Endothelial cell of umbilical vein (primary cell): ENCODE data around the gene XRN1. TPM values are rescaled to one million over a fixed set of nuclear protein-coding genes. Genes with fewer than 3 reads are reported as not detected.
"Not testable (repeated sequence)": the region's sequence is repeated elsewhere in the genome, so short reads cannot be mapped to it uniquely, and the experiment has no call there.

Experiments used
- BruUV-seq: library from RNA; stranded (reverse); fragments of 400-500 nt; replicated peaks from 2 replicates; lab custom pipeline; 2021; lab: Mats Ljungman, UMichigan
- CTCF ChIA-PET: fragments of 300-600, 350-600 bp; sonication (Branson Sonifier 250); formaldehyde crosslinking; loops from one replicate; lab custom pipeline; 2021; ENCODE audit warnings: antibody characterized with exemption, inconsistent platforms; lab: Charles Lee
- POLR2A ChIA-PET: fragments of 300-600, 350-600 bp; sonication (Branson Sonifier 250); formaldehyde crosslinking; loops from one replicate; lab custom pipeline; 2021; ENCODE audit warnings: antibody characterized with exemption, inconsistent platforms; lab: Charles Lee
- DNase-seq: peaks from one replicate; pipeline ENCODE4 v3.0.0-alpha.2; 2011; ENCODE audit warnings: low read depth, low spot score
- FAIRE-seq: peaks from 2 replicates; lab custom pipeline; 2011; peaks lifted over from hg19 to GRCh38; lab: Jason Lieb, UNC
- H2AFZ ChIP-seq: 2 replicates; pipeline ENCODE4 v1.6.0; 2012; ENCODE audit warnings: low read depth, low read length, control low read depth, inconsistent platforms
- H3K27ac ChIP-seq: 2 replicates; pipeline ENCODE4 v1.5.1; 2011; ENCODE audit warnings: low read depth, mild to moderate bottlenecking, control low read depth, low read length, moderate library complexity; ENCODE audit not compliant: insufficient read depth
- H3K27me3 ChIP-seq, 2 experiments: 2 replicates each; pipeline versions ENCODE4 v1.6.0 to v1.6.1; 2011; ENCODE audit warnings: low read length in 2 of 2, mixed read lengths in 1 of 2; ENCODE audit not compliant: control insufficient read depth in 2 of 2, insufficient read depth in 2 of 2
- H3K36me3 ChIP-seq, 2 experiments: 2 replicates in 1 of 2; 3 replicates in 1 of 2; pipeline ENCODE4 v1.5.1; 2011; ENCODE audit warnings: low read length in 2 of 2, mild to moderate bottlenecking in 1 of 2, moderate library complexity in 1 of 2; ENCODE audit not compliant: control insufficient read depth in 2 of 2, insufficient read depth in 2 of 2; ENCODE audit errors: extremely low read depth in 1 of 2
- H3K4me1 ChIP-seq: 3 replicates; pipeline ENCODE4 v1.5.1; 2011; ENCODE audit warnings: mild to moderate bottlenecking, low read length; ENCODE audit not compliant: control insufficient read depth, insufficient read depth; ENCODE audit errors: extremely low read depth
- H3K4me2 ChIP-seq: 2 replicates; pipeline ENCODE4 v1.6.1; 2011; ENCODE audit warnings: low read length, control low read depth, mixed read lengths; ENCODE audit not compliant: insufficient read depth
- H3K4me3 ChIP-seq, 3 experiments: fragments of 200-600 bp in 1 of 3; sonication (generic), shearing (Covaris generic) in 1 of 3; replicated peaks in 1 of 3; 2 replicates each; pipeline ENCODE4 v1.5.1; 2011 to 2016; ENCODE audit warnings: control low read depth in 3 of 3, low read length in 3 of 3, mild to moderate bottlenecking in 2 of 3, inconsistent platforms in 1 of 3, low read depth in 1 of 3, moderate library complexity in 1 of 3; ENCODE audit not compliant: insufficient read depth in 1 of 3
- H3K79me2 ChIP-seq: 2 replicates; pipeline ENCODE4 v1.6.0; 2012; ENCODE audit warnings: low read length, inconsistent platforms; ENCODE audit not compliant: control insufficient read depth, insufficient read depth
- H3K9ac ChIP-seq: replicated peaks from 2 replicates; pipeline ENCODE3; 2011; ENCODE audit warnings: low read length, control low read depth; ENCODE audit not compliant: insufficient read depth; ENCODE audit errors: extremely low read depth
- H3K9me1 ChIP-seq: replicated peaks from 3 replicates; pipeline ENCODE4 v1.6.0; 2011; ENCODE audit warnings: mild to moderate bottlenecking, low read length; ENCODE audit not compliant: control insufficient read depth, insufficient read depth; ENCODE audit errors: extremely low read depth
- H3K9me3 ChIP-seq: replicated peaks from 2 replicates; pipeline ENCODE4 v1.5.1; 2012; ENCODE audit warnings: low read length, inconsistent platforms; ENCODE audit not compliant: control insufficient read depth, insufficient read depth
- H4K20me1 ChIP-seq: replicated peaks from 2 replicates; pipeline ENCODE3; 2011; ENCODE audit warnings: mild to moderate bottlenecking, low read length; ENCODE audit not compliant: control insufficient read depth, insufficient read depth; ENCODE audit errors: extremely low read depth
- CTCF ChIP-seq, 2 donors: IDR thresholded peaks; 1 replicate in 1 of 2; 2 replicates in 1 of 2; pipeline ENCODE4 v1.5.1; 2011; ENCODE audit warnings: low read length in 2 of 2, mild to moderate bottlenecking in 2 of 2, moderate library complexity in 2 of 2, control low read depth in 1 of 2, inconsistent platforms in 1 of 2, low read depth in 1 of 2; ENCODE audit not compliant: insufficient read depth in 1 of 2; ENCODE audit errors: extremely low read depth in 1 of 2
- EZH2 ChIP-seq: IDR thresholded peaks from 2 replicates; pipeline ENCODE4 v1.6.1; 2012; ENCODE audit warnings: borderline replicate concordance, low read depth, mild to moderate bottlenecking, moderate library complexity, low read length, inconsistent platforms; ENCODE audit not compliant: severe bottlenecking
- FOS ChIP-seq: IDR thresholded peaks from 2 replicates; pipeline ENCODE4 v1.6.1; 2011; ENCODE audit warnings: mild to moderate bottlenecking, low read length, moderate library complexity, borderline replicate concordance; ENCODE audit not compliant: insufficient read depth
- JUN ChIP-seq: IDR thresholded peaks from 2 replicates; pipeline ENCODE4 v1.6.1; 2011; ENCODE audit warnings: borderline replicate concordance, low read depth; ENCODE audit not compliant: insufficient read length, insufficient read depth
- MAX ChIP-seq: IDR thresholded peaks from 2 replicates; pipeline ENCODE4 v1.6.1; 2011; ENCODE audit not compliant: insufficient read depth, insufficient read length
- MYC ChIP-seq: IDR thresholded peaks from one replicate; pipeline ENCODE4 v1.6.1; 2011; ENCODE audit warnings: mild to moderate bottlenecking, low read depth, low read length
- POLR2A ChIP-seq: IDR thresholded peaks from 2 replicates; pipeline ENCODE4 v1.6.1; 2012; ENCODE audit warnings: low read depth, mild to moderate bottlenecking, control low read depth, low read length
- POLR2AphosphoS5 ChIP-seq: IDR thresholded peaks from 2 replicates; pipeline ENCODE4 v1.6.1; 2012; ENCODE audit warnings: low read depth, mild to moderate bottlenecking, control low read depth, low read length, moderate library complexity; ENCODE audit not compliant: insufficient read depth
- dilution Hi-C: fragments of 300-500 bp; cut with MboI; formaldehyde crosslinking; loops from one replicate; pipeline ENCODE4 v1.15.0; 2019; ENCODE audit warnings: low sequenced_read_pairs; ENCODE audit not compliant: extremely low pct_ligation_motif_present
- intact Hi-C: fragments of 100-400 bp; cut with micrococcal nuclease; formaldehyde crosslinking; loops from one replicate; pipeline ENCODE4 v1.10.0; 2022
- polyA plus RNA-seq, 4 experiments: library from polyadenylated mRNA; depleted of rRNA in 3 of 4; stranded (reverse) in 3 of 4; unstranded in 1 of 4; fragments of >200 nt; gene quantifications; 2 replicates each; pipeline versions ENCODE4 v1.2.1 to v1.2.3, GENCODE V29; 2011 to 2012; ENCODE audit warnings: missing spikeins in 1 of 4
- total RNA-seq: library from RNA; stranded (reverse); gene quantifications from 2 replicates; pipeline ENCODE4 v1.2.3, GENCODE V29; 2021

The XRN1 gene
- total and polyA plus RNA-seq, 2 donors (not counting 3 experiments of a cell fraction or from before 2014, with no cell fraction given), result 4.4 to 40.0 TPM

- H3K9me3 ChIP-seq, H3K4me2 ChIP-seq, dilution Hi-C loops, H3K4me3 ChIP-seq, FAIRE-seq, POLR2A ChIA-PET, H3K9me1 ChIP-seq, BruUV-seq, H3K27ac ChIP-seq, H3K4me1 ChIP-seq, H2AFZ ChIP-seq, H4K20me1 ChIP-seq, H3K9ac ChIP-seq, H3K79me2 ChIP-seq, DNase-seq, H3K36me3 ChIP-seq, H3K27me3 ChIP-seq, intact Hi-C loops: not testable (repeated sequence)
- CTCF ChIA-PET, result interaction anchor here (0.9 to 1.7 kb wide), 2 partner anchors 11 to 238 kb away, joined by 3 to 6 read pairs; no protein-coding TSS in a partner anchor
These were observed 84.4 kb downstream of the XRN1 start for GRCh38 chr3:142363433-142363832.

- no peak for FAIRE-seq
- ChIA-PET CTCF (interaction anchor here (0.8 to 1.8 kb wide), 4 partner anchors 11 to 234 kb away, joined by 3 to 7 read pairs (median 4); no protein-coding TSS in a partner anchor), POLR2A (no interaction called here)
- Histone ChIP-seq H3K9ac (no peak overlapping the region), H3K4me1 (peaks cover 6% of the 10 kb centered on the region), H3K9me3 (no peaks in the 10 kb centered on the region), H3K27me3 (no peaks in the 10 kb centered on the region), H4K20me1 (no peaks in the 10 kb centered on the region), H3K36me3 (peaks cover 4 to 15% of the 10 kb centered on the region in 2 experiments), H2AFZ (no peak overlapping the region), H3K4me2 (no peak overlapping the region), H3K27ac (no peak overlapping the region), H3K4me3 (no peak overlapping the region), H3K9me1 (no peaks in the 10 kb centered on the region), H3K79me2 (no peaks in the 10 kb centered on the region)
- intact Hi-C loops, result no loop called here
- TF ChIP-seq POLR2AphosphoS5, result no peak
- TF ChIP-seq CTCF (IDR thresholded peaks at IDR 0.05; ENCODE audit: extremely low read depth in 1 of 2, insufficient read depth in 1 of 2, low read depth in 1 of 2, low read length in 2 of 2), result no peak
- TF ChIP-seq POLR2A, result no peak
- TF ChIP-seq MAX, result no peak
- no peak for TF ChIP-seq MYC
- TF ChIP-seq FOS, result no peak
- no peak for TF ChIP-seq JUN
- no peak for TF ChIP-seq EZH2
- no peak for DNase-seq
- BruUV-seq, result no TSS peak
- dilution Hi-C loops, result no loop called here
These were observed 88.5 kb downstream of the XRN1 start for GRCh38 chr3:142359367-142359766.
